Measurements from ENCODE around the gene MYO3B.
A peak's percentile ranks its signal among the peaks of the same experiment; 100 is the strongest.

The MYO3B gene

DNA sequence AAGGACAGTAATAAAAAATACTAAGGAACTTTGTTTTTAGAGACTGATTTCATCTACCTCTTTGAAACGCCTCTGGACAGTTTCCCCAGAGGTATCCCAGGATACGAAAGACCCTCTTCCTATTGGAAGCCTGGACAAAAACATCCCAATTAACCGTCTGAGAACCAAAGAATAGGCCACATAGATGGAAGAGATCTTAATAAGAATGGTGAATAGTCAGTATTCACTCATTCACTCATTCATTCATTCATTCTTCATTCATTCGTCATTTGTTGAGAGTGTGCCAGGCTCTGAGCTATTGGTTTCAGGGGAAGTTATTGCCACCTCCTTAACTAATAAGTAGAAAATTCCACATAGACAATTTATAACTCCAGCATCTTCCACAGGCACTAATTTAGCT lies 464.0 kb downstream of the MYO3B start:
- no peak for DNase-seq (ENCODE audit: low read depth)
- H3K4me3 ChIP-seq (ENCODE audit: low read length) = no peak overlapping the region
- TF ChIP-seq, protein P1, sequence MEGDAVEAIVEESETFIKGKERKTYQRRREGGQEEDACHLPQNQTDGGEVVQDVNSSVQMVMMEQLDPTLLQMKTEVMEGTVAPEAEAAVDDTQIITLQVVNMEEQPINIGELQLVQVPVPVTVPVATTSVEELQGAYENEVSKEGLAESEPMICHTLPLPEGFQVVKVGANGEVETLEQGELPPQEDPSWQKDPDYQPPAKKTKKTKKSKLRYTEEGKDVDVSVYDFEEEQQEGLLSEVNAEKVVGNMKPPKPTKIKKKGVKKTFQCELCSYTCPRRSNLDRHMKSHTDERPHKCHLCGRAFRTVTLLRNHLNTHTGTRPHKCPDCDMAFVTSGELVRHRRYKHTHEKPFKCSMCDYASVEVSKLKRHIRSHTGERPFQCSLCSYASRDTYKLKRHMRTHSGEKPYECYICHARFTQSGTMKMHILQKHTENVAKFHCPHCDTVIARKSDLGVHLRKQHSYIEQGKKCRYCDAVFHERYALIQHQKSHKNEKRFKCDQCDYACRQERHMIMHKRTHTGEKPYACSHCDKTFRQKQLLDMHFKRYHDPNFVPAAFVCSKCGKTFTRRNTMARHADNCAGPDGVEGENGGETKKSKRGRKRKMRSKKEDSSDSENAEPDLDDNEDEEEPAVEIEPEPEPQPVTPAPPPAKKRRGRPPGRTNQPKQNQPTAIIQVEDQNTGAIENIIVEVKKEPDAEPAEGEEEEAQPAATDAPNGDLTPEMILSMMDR (conservative IDR thresholded peaks at IDR 0.05; ENCODE audit: low read depth, low read length) = no peak

DNA sequence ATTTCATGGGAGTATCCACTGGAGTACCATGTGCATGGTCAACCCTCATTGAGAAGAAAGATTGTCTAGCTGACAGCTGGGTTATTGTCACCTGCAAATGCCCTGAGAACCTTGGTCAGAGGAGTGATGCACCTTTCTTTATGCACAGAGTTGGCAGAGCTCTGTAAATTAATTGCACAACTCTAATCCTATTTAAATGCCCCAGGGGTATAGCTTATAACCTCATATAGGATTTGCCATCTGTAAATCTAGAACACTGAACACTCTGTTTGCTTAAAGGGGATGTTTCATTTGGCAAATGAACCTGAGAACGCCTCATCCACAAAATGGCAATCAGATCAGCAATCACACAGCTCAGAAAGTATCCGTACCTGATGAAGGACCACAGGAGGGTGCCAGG lies 465.4 kb downstream of the MYO3B start:
- DNase-seq (ENCODE audit: low read depth) = no peak
- H3K4me3 ChIP-seq (ENCODE audit: low read length) = no peak overlapping the region
- TF ChIP-seq, protein P1 (conservative IDR thresholded peaks at IDR 0.05; ENCODE audit: low read depth, low read length) = no peak

DNA sequence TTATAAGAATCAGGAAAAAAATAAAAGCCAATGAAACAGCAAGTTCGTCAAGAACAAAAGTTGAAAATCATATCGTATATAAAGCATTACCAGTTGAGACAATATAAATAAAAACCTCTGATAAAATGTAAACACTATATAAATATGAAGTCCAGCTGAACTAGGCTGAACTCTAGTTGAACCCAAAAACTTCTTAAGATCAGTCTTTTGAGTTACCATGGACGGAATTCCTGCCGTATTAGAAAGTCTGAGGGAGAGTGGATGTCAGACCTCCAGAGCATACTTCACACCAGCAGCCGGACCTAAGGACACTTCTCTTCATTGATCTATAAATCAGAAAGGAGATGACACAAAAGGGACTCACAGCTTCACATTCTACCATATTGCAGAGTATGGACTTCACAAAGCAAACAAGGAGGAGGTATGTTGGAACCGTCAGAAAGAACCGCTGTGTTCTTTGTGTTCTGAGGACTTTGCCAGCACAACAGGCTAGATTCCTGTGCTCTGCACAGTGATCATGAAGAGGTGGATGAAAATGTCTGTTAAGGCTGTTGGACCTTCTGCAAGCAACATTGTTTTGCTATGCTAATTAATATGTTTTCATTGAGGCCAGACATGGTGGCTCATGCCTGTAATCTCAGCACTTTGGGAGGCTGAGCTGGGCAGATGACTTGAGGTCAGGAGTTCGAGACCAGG lies 469.9 kb downstream of the MYO3B start:
- TF ChIP-seq, protein P1 (conservative IDR thresholded peaks at IDR 0.05; ENCODE audit: low read depth, low read length) = no peak
- H3K4me3 ChIP-seq (ENCODE audit: low read length) = no peak overlapping the region
- DNase-seq (ENCODE audit: low read depth) = peak; percentile 14

DNA sequence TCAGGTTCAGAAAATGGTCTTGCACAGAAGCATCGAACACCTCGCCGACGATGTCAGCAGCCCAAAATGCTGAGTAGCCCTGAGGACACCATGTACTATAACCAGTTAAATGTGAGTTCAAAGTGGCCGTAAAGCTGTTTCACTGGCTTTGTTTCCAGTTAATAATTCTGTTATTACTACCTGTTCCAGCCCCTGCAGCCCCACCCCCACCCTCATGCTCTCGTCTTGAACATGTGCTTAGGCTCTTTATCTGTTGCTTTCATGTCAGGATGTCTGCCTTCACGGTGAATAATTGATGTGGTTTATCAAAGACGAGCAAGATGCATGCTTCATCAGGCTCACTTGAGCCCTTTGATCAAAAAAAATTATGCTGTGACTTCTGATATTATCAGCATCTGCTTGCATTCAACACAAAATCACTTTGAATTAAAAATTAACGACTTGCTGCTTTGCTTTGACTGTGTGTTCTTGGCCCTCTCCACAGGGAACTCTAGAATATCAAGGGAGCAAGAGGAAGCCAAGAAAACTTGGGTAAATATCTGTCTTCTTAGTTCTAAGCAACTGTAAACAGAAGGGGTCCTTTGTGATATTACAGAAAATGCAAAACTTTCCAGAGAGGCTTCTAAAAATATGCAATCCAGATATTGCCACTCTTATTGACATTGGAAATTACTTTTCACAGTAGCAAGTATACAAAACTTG lies 473.8 kb downstream of the MYO3B start:
- DNase-seq (ENCODE audit: low read depth) = no peak
- H3K4me3 ChIP-seq (ENCODE audit: low read length) = no peak overlapping the region

DNA sequence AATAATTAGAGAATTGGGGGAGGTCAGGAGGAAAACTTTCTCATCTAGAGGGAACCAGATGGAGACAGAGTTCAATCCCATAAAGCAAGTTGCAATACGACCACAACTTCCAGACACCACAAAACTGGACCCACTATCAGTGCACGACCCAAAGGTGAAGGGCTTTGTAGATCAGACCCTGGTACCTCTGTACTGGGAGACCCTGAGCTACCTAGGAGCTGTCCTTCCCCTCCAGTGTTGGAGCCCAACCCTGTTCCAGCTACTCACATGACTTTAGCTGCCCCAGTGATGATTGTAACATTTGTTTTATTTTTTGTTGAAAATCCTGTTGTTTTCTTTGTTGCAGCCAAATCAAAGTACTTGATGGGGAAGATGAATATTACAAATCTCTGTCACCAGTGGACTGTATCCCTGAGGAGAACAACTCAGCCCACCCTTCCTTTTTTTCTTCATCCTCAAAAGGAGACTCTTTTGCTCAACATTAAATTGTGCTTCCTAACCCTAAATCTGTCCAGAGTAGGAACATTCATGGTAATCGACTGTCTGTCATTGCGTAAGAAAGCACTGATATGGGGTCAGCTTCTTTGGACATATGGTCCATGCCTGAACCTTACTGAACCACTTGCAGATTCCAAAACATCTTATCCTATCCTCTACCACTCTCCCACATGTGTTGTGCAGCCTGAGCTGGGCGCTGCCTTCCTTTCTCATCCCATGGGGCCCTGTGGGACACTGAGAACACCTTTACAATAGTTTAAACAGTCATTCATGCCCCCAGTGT lies 474.9 kb downstream of the MYO3B start:
- H3K4me3 ChIP-seq (ENCODE audit: low read length) = no peak overlapping the region
- TF ChIP-seq, protein P1 (conservative IDR thresholded peaks at IDR 0.05; ENCODE audit: low read depth, low read length) = no peak
- no peak for DNase-seq (ENCODE audit: low read depth)

More for the DNA sequence above, 473.8 kb downstream of the MYO3B start:
- TF ChIP-seq, protein P1 (conservative IDR thresholded peaks at IDR 0.05; ENCODE audit: low read depth, low read length) = no peak

DNA sequence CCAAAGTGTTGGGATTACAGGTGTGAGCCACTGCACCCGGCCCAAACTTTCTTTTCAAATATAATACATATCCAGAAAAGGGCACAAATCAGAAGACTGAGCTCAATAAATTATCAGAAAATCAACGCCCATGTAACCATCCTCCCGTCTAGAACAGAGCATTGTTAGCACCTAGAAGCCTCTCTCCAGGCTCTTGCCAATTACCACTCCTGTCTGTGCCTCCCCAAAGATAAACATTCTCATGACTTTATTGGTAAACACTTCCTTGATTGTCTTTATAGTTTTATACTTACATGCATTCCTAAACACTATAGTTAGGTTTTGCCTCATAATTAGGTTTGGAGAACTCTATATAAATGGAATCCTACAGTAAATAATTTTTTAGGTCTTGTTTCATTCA lies 478.7 kb downstream of the MYO3B start:
- DNase-seq (ENCODE audit: low read depth) = no peak

More for the DNA sequence above, 478.7 kb downstream of the MYO3B start:
- TF ChIP-seq, protein P1 (conservative IDR thresholded peaks at IDR 0.05; ENCODE audit: low read depth, low read length) = no peak
- H3K4me3 ChIP-seq (ENCODE audit: low read length) = no peak overlapping the region

Measured in retinal pigment epithelial cell (primary cell).